ENCODE results near the gene ZACN.

ZACN gene

GRCh38 chr17:76082326-76083251, 3.6 kb downstream of the ZACN start:
- no peak for DNase-seq (ENCODE audit: low read depth)

DNA sequence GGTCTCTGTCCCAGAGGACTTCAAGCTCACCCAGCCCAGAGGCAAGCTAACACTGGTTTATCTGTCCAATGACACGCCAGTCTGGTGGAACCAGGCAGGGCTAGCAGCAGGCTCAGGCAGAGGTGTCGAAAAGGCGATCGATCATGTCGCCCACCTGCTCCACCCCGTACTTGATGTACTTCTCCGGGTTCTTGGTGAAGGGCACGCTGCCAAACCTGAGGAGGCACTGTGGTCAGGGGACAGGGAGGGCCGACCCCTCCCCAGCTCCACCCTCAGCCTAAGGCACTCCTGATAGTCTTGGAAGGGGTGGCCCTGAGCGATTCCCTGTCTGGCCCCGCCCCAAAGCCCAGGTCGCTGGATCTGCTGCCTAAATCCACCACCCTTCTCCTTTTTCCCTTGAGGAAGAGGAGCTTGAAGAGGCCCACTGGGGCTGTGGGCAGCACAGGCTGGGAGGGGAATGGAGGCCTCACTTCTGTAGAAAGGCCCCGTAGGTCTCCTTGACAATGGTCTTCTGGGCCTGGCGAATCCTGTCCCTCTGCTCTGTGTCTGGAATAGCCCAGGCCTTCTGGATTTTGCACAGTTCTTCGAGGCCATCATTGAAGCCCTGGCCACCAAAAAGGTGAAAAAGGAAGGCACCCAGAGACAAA, 4.7 kb downstream of the ZACN start:
- no peak for DNase-seq (ENCODE audit: low read depth)

DNA sequence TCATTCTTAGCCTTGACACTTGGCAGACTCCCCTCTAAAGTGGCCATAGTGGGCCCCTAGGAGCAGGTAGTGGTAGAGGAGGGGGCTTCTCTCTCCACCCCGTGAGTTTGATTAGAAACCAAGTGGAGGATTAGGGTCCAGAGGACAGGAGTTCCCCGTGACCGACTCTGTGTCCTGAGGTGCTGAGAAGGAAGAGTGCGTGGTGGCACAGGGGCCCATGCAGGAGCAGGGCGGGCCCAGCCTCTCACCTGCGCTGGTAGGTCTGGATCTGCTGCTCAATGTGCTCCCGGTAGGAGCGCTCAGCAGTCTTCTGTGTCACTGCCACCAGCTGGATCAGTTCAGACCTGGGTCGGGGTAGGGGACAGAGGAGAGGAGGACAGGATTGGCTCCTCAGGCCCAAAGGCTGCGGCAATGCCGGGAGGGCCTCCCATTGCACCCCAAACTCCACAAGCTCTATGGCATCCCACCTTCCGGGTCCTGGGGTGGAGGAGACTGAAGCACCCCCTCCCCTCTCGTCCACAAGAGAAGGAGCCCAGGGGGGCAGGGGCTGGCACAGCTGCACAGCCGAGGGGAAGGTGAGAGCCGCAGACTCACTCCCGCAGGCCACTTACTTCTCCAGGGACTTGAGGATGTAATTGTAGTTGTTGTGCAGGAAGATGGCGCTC, 6.2 kb downstream of the ZACN start:
- DNase-seq (ENCODE audit: low read depth), result no peak

GRCh38 chr17:76085731-76086366, 6.9 kb downstream of the ZACN start:
- no peak for DNase-seq (ENCODE audit: low read depth)

DNA sequence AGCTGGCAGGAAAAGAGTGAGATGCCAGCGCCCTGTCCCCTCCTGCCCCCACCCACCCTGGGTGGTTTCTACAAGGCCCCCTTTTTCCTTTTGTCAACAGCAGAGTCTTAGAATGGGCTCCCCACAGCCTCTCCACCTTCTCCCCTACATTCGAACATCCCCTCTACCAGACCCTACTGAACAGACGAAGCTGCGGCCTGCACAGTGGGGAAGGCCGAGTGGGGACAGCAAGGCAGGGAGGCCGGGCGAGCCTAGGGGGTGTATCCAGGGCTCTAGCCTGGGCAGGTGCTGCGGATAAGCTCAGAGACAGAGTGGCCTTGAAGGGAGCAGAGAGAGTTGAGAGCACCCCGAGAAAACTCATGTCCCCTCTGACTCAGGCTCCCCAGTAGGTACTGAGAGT, 7.4 kb downstream of the ZACN start:
- DNase-seq (ENCODE audit: low read depth), result no peak

GRCh38 chr17:76087531-76087930, 8.5 kb downstream of the ZACN start:
- no peak for DNase-seq (ENCODE audit: low read depth)

DNA sequence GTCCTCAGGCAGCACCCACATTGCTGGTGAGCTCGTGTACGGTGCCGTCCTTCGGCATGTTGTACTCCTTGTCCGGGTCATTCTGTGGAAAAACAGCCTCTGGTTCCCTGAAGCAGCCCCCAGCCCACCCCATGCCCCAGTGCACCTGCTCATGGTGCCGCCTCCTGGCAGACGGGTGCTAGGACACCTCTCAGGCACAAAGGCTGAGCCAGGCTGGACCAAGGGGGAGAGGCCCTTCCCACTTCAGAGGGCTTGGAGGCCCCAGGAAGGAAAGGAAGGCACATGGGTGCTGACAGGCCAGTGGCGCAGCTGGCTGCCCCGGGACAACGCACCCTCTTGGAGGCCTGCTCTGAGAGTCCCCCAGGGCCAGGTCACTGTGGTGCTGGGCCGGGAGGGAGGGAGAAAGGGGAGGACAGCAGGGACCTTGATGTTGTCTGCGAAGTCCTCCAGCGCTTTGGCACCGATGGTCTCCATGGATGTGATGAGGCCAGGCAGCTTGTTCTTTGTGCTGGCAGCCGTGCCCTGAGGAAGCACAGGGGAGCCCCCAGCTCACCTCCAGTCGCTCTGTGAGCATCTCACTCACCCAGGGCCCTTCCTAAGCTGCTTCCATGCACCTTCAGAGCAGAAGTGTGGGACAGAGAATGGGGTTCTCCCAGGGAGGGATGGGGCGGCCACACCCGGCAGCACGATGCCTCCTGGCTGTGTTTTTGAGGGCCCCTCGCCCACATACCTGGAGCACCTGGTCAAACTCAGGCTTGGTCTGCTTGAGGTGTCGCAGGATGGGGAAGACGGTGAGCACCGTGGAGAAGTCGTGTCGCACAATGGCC, 9.3 kb downstream of the ZACN start:
- no peak for DNase-seq (ENCODE audit: low read depth)

DNA sequence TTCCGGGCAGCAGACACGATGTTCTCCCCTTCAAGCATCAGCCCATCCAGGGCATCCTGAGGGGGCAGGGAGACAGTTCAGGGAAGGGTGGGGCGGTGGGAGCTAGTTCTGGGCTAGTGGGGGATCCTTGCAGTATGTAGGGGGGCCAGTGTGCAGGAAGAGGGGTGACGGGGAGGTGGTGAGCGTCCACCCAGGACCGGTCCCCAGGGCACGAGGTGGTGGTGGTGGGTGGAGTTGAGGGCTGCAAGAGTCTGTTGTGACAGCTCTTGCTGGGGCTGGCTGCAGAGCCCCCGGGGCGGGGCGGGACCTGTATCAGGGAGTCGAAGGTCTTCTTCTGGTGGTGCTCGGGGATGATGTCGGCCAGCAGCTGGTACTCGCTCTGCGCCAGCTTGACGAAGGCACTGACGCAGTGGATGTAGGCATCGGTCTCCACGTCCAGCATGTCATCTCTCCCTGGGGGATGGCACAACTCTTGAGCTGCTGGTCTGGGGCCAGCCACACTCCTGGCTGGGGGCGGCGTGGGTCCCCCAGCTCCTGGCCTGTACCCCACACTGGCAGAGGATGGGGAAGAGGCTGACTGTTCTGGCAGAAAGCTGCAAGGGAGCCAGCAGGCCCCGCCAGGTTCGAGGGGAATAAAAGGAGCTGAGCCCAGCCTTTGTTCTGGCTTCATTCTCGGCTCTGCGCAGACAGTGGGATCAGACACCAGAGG, 10.0 kb downstream of the ZACN start:
- DNase-seq (ENCODE audit: low read depth), result no peak

GRCh38 chr17:76089680-76090516, 10.9 kb downstream of the ZACN start:
- no peak for DNase-seq (ENCODE audit: low read depth)

GRCh38 chr17:76090517-76091129, 11.6 kb downstream of the ZACN start:
- DNase-seq (ENCODE audit: low read depth), result no peak

GRCh38 chr17:76091526-76092286, 12.7 kb downstream of the ZACN start:
- DNase-seq (ENCODE audit: low read depth), result no peak

DNA sequence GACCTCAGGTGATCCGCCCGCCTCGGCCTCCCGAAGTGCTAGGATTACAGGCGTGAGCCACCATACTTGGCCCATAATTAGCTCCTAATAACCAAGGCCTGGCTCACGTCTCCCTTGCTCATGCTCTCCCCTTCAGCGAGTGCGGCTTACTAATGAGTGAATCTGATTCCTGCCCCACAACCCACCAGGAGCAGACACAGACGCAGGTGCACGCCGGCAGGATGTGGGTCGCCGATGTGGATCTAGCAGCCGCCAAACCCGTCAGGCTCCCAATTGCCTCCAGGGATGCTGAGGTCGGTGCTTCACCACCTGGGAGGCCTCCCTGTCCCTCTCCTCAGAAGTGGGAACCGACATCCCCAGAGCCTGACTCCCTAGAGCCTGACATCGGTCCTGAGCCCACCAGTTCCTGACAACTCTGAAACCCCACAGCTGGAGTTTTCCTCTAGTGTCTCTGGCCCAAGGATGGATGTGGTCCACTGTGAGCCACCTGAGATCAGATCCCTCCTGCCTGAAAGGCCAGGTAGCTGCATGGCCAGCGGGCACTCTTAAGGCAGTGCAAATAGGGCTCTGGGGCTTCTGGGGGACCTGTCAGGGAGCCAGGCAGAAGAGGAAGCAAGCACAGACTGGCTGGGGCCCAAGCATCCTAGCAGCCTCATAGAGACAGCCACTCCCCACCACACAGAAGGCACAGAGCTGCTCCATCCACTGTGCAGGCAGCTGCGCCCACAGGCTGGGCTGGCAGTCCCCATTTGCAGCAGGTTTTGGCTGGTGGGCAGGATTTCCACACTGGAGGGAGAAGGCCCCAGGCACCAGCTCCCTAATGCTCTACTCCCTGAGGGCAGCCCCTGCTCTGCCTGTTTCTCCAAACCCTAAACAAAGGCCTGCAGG, 13.8 kb downstream of the ZACN start:
- no peak for DNase-seq (ENCODE audit: low read depth)

DNA sequence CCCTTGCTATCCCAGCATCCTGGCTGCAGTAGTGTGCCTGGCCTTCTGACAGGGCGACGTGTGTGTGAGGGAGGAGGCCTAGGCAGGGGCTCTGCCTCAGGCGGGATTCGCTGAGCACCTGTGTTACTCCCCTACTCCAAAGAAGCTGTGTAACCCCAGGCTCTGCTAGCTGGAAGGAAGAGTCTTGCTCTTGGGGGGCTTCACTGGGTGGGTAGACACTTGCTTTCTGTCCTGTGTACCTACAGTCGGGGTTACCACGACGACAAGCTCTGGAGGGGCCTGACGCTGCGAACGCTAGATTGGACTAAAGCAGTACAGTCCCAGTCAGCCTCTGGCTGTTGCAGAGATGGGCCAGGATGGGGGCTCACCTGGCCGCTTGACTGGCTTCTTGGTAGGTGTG, 15.1 kb downstream of the ZACN start:
- no peak for DNase-seq (ENCODE audit: low read depth)

DNA sequence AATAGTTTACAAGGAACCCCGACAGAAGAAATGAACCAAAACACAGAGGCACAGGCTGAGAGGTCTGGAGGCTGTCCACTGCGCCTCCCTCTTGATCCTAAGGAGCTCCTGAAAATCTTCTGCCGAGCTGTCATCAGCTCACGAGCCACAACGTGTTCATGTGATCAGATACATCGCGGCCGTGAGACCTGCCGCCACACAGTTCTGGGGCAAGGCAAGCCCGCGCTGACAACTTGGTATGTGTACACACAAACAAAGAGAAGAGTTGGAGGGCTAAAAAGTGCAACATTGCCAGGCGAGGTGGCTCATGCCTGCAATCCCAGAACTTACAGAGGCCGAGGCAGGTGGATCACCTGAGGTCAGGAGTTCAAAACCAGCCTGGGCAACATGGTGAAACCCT, 17.0 kb downstream of the ZACN start:
- no peak for DNase-seq (ENCODE audit: low read depth)

DNA sequence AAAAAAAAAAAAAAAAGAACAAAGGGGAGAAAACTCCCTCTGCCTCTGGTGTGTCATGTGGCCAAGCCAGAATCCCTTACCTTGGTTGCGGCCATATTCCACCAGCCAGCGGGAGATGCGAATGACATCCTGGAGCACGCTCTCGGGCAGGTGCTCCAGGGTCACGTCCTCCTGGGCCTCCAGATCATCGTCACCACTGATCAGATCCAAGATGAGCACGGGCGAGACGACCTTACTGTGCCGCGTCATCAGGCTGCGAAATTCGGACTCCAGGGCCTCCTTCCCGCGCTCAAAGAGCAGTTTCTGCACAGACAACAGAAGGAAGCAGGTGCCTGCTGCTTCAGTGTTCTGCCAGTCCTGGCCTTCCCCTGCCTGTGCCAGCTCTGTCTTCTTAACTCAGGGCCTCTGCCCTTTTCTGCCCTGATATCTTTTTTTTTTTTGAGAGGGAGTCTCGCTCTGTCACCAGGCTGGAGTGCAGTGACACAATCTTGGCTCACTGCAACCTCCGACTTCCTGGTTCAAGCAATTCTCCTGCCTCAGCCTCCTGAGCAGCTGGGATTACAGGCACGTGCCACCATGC, 18.8 kb downstream of the ZACN start:
- DNase-seq (ENCODE audit: low read depth), result no peak

- DNase-seq (ENCODE audit: low read depth), result no peak
Observed at GRCh38 chr17:76102944-76103273, 23.9 kb downstream of the ZACN start.
